ENCODE data around the gene HYAL1.

Gene HYAL1

GRCh38 chr3:50321336-50322114, 18.2 kb upstream of the HYAL1 start:
- peak overlapping the region; percentile 86 to 99 (median 97) for H3K27ac ChIP-seq
- peak overlapping the region; percentile 57 to 92 (median 63) for H3K4me3 ChIP-seq

GRCh38 chr3:50320853-50321335, 17.5 kb upstream of the HYAL1 start:
- peak overlapping the region; percentile 57 to 92 (median 63) for H3K4me3 ChIP-seq
- H3K27ac ChIP-seq: peak overlapping the region; percentile 86 to 99 (median 97)

GRCh38 chr3:50319894-50320625, 16.7 kb upstream of the HYAL1 start:
- Histone ChIP-seq H3K27ac (peak overlapping the region in 19 of 21 experiments; percentile 86 to 99 (median 97)), H3K4me3 (peak overlapping the region; percentile 57 to 92 (median 63))

- Histone ChIP-seq H3K4me3 (peak overlapping the region in 1 of 7 experiments; percentile 1), H3K27ac (peak overlapping the region in 12 of 21 experiments; percentile 1 to 98 (median 84))
These were observed 16.0 kb upstream of the HYAL1 start for GRCh38 chr3:50319181-50319893.

GRCh38 chr3:50318615-50319014, 15.2 kb upstream of the HYAL1 start:
- H3K4me3 ChIP-seq: no peak overlapping the region
- H3K27ac ChIP-seq: peak overlapping the region in 15 of 21 experiments; percentile 1 to 98 (median 83)

- H3K4me3 ChIP-seq: no peak overlapping the region
- H3K27ac ChIP-seq: peak overlapping the region in 20 of 21 experiments; percentile 21 to 98 (median 84)
These were observed 14.8 kb upstream of the HYAL1 start for GRCh38 chr3:50318163-50318562.

GRCh38 chr3:50317300-50317699, 13.9 kb upstream of the HYAL1 start:
- H3K27ac ChIP-seq: peak overlapping the region in 20 of 21 experiments; percentile 70 to 98 (median 84)
- no peak overlapping the region for H3K4me3 ChIP-seq

- H3K27ac ChIP-seq: peak overlapping the region in 20 of 21 experiments; percentile 70 to 98 (median 84)
These were observed 13.4 kb upstream of the HYAL1 start for GRCh38 chr3:50316657-50317242.

GRCh38 chr3:50314816-50315215, 11.4 kb upstream of the HYAL1 start:
- no peak overlapping the region for H3K4me3 ChIP-seq
- H3K27ac ChIP-seq: peak overlapping the region in 6 of 21 experiments; percentile 8 to 91 (median 38)

More at GRCh38 chr3:50316657-50317242, 13.4 kb upstream of the HYAL1 start:
- no peak overlapping the region for H3K4me3 ChIP-seq

- Histone ChIP-seq H3K4me3 (no peak overlapping the region), H3K27ac (peak overlapping the region in 5 of 21 experiments; percentile 8 to 91 (median 36))
These were observed 11.0 kb upstream of the HYAL1 start for GRCh38 chr3:50314342-50314741.

GRCh38 chr3:50312041-50312440, 8.7 kb upstream of the HYAL1 start:
- Histone ChIP-seq H3K27ac (peak overlapping the region in 14 of 21 experiments; percentile 22 to 86 (median 64)), H3K4me3 (peak overlapping the region in 6 of 7 experiments; percentile 4 to 42 (median 21))

GRCh38 chr3:50304601-50305000, 1.2 kb upstream of the HYAL1 start:
- no peak overlapping the region for H3K27ac ChIP-seq

GRCh38 chr3:50302095-50303012, 1.0 kb downstream of the HYAL1 start:
- Histone ChIP-seq H3K27ac (peak overlapping the region in 9 of 21 experiments; percentile 14 to 87 (median 75)), H3K4me3 (no peak overlapping the region)

More at GRCh38 chr3:50304601-50305000, 1.2 kb upstream of the HYAL1 start:
- no peak overlapping the region for H3K4me3 ChIP-seq

- no peak overlapping the region for H3K4me3 ChIP-seq
- peak overlapping the region in 20 of 21 experiments; percentile 68 to 95 (median 86) for H3K27ac ChIP-seq
These were observed 2.6 kb downstream of the HYAL1 start for GRCh38 chr3:50300681-50301254.

GRCh38 chr3:50299929-50300680, 3.3 kb downstream of the HYAL1 start:
- peak overlapping the region; percentile 21 to 69 (median 64) for H3K4me3 ChIP-seq
- peak overlapping the region; percentile 54 to 95 (median 86) for H3K27ac ChIP-seq

- peak overlapping the region; percentile 21 to 69 (median 64) for H3K4me3 ChIP-seq
- peak overlapping the region; percentile 54 to 95 (median 86) for H3K27ac ChIP-seq
These were observed 3.8 kb downstream of the HYAL1 start for GRCh38 chr3:50299638-50299928.

Measured in skin epidermis (tissue), 12 donors.